Measurements from ENCODE around the gene IP6K1.
"Not testable (repeated sequence)": the region's sequence is repeated elsewhere in the genome, so short reads cannot be mapped to it uniquely, and the experiment has no call there.

Gene IP6K1

DNA sequence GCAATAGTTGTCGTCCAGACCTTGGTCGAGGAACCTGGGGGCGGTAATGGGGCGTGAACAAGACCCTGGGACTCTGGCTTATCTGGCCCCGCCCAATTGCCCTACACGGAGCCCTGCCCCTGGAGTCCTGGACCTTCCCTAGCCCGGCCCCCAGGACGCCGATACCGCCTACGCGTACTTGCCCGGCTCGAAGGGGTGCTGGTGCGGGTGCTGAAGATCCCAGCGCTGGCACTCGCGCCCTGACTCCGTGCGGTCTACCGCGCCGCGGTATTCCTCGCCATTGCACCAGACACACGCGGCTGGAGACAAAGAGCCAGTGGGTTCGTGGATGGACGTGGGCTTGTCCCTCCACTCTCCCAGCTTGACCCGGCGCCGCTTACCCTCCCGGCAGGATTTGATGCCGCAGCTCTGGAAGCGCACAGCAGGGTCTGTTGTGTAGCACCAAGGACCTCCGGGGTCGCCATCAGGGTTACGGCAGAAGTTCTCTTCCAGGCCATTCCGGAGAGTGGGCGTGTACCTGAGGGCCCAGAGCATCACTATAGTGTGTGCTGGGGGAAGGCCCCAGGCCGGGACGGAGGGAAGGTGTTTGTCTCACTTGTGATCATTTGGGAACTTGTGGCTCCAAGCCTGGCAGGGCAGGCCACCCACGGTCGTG lies 99.4 kb downstream of the IP6K1 start:
- not testable (repeated sequence) for DNase-seq

DNA sequence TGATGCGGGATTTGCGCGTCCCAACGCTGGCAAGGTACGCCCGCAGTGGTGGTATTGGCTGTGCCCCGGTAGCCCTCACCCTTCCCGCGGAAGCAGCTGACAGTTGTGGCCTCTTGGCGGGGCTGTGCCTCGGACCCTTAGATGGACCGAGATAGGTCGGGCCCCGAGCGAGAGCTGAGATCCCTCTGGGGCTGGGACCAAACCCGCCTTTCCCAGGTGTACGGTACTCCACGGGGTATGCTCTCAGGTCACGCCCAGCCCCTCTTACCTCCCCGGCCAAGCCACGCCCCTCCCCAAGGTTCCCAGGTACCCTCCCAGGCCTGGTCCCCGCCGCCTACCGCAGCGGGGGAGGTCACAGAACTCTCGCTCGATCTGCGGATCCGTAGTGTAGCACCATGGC lies 100.0 kb downstream of the IP6K1 start:
- not testable (repeated sequence) for DNase-seq

DNA sequence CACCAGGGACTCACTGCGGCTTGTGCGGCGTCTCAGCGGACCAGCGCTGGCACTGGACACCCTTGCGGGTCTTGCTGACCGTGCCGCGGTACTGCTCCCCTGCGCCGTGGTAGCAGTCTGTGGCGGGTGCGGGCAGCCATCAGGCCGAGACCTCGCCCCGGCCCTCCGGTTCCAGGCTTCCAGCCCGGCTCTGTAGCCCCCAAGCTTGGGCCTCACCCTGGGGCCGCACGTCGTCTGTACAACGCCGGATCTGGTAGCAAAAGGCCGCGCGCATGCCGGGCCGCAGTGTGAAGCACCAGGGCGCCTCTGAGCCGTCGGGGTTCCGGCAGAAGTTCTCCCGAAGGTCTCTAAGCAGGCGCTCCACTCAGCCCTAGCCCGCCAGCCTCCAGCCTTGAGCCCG lies 100.5 kb downstream of the IP6K1 start:
- not testable (repeated sequence) for DNase-seq

DNA sequence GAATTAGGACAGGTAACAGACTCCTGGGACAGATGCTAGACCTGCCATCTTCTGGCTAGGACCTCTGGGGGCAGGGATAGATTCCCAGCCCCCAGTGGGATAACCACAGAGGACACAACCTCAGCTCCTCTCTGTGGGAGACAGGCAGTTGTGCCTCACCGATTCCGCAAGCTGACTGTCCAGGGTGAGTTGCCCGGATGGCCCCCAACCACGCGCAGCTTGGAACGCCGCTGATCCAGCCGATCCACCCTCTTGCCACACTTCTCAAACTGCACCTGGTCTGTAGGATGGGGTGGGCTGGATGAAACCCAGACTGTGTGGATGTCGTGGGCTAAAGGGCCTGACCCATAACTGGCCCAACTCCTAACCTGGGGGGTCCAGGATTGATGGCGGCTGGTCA lies 101.2 kb downstream of the IP6K1 start:
- DNase-seq, result not testable (repeated sequence)

DNA sequence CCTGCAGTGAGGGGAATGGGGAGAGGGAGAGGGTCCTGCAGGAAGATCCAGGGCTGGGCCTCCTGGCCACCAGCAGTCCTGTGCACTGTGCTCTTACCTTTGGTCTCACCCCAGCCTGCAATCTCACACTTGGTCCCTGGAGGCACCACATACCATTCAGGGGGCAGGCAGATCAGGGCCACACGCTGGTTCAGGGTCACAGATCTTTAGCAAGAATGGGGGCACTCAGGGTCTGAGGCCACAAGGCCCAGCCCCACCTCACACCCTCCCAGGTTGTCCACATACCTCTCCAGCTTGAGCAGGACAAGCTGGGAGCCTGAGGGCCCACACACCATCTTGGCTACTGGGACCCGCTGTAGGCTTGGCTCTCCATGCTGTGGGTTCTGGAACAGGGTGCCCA lies 101.9 kb downstream of the IP6K1 start:
- not testable (repeated sequence) for DNase-seq

DNA sequence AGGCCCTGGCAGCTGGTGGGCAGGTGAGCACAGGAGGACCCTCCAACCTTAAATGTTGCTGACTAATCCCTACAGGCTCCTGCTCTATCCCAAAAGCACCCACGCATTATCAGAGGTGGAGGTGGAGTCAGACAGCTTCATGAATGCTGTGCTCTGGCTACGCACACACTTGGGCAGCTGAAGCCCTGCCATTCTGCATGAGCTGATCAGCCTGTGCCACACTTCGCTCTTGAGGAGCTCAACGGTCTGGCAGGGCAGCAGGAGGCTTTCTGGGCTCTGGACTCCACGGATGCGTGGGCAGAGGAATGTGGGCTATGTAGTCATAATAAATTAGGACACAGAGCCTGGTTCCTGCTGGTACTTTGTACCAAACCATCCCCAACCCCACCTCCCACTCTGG lies 103.2 kb downstream of the IP6K1 start:
- DNase-seq, result no peak

DNA sequence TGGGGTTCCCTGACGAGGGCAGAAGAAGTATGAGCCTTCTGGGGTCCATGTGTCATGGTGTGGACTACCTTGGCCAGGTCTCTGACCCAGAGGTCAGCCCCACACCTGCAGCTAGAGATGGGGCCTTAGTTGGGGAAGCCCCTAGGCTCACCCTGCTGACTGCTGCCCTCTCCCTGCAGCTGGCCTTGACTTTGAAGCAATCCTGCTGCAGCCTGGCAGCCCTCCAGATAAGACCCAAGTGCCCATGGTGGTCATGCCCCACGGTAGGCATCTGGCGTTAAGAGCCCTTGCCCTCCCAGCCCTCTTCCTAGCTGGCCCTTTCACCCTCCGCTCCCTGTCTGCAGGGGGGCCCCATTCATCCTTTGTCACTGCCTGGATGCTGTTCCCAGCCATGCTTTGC lies 104.8 kb downstream of the IP6K1 start:
- DNase-seq, result no peak

DNA sequence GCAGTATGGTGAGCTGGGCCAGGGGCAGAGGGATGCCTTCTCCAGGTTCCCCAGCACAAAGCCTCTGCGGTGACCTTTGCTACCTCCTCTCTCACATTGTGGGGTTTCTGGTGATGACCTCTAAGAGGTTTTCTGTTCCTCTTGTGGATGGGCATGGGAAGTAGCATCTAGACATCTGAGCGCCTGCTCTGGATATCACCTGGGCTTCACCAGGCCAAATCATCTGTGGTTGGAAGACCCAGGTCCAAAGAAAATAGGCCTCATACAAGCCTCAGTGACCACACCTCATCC lies 105.2 kb downstream of the IP6K1 start:
- no peak for DNase-seq

DNA sequence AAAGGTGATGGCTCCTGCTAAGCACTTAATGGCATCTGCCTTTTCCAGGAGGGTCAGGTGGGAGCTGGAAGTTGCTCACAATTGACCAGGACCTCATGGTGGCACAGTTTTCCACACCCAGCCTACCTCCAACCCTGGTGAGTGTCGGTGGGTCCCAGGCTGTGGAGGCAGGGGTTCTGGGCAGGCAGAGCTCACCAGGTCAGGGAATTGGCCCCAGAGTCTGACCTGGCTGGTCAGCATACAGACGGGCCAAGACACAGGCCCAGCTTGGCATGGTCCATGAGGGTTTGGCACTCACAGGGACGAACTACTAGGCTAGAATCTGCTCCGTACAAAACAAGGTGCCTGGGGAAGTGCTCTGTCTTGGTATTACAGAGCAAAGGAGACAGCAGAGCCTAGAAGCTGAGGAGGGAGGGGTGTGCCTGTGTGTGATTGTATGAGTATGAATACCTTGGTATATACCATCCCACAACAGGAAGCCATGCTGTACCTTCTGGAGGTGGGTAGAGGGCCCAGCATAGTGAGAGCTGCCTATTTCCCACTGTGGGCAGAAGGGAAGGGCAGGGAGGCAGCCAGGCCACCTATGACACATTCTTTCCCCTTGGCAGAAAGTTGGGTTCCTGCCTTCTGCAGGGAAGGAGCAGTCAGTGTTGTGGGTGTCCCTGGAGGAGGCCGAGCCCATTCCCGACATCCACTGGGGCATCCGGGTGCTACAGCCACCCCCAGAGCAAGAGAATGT lies 105.7 kb downstream of the IP6K1 start:
- no peak for DNase-seq

DNA sequence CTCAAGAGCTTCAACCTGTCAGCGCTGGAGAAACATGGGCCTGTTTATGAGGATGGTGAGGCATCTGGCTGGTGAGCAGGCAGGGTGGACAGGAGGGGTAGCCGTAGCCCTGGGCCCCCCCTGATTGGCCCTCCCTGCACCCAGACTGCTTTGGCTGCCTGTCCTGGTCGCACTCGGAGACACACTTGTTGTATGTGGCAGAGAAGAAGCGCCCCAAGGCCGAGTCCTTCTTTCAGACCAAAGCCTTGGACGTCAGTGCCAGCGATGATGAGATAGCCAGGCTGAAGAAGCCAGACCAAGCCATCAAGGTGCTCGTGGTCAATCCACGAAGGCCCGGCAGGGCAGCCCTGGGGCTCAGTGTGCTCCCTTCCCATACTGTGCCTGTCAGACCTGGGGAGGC lies 110.4 kb downstream of the IP6K1 start:
- no peak for DNase-seq

DNA sequence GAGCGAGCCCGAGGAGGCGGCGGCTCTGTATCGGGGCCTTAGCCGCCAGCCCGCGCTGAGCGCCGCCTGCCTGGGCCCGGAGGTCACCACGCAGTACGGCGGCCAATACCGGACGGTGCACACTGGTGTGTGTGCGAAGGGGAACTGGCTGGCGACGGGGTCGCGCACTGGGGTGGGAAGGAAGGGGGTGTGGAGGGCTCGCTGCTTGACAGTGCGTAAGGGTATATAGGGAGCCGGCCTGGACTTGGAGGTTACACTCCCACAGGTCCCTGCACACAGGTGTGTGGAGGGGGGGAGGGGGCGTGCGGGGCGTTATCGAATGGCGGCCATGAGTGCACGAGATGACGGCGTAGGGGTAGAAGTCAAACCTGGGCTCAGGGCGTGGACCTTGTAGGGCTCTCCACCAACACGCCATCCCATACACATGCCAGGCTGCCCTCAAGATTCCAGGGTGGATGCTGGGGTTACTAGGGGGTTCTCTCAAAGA lies 111.8 kb downstream of the IP6K1 start:
- no peak for DNase-seq

Data from right hindlimb (tissue), 1 donor.